Kidney (tissue), 14 donors: ENCODE data around the gene HPS1. TPM values are rescaled to one million over a fixed set of nuclear protein-coding genes. Genes with fewer than 3 reads are reported as not detected.

ENCODE experiments used
- DNase-seq, 5 donors: peaks; one replicate each; pipeline ENCODE4 v3.0.0-alpha.2; 2013 to 2020
- FAIRE-seq: peaks from 2 replicates; lab custom pipeline; 2012; peaks lifted over from hg19 to GRCh38; lab: Jason Lieb, UNC
- H3K27ac ChIP-seq, 2 donors: one replicate each; pipeline ENCODE4 v1.7.0; 2013; ENCODE audit warnings: low read depth in 2 of 2, low read length in 2 of 2, inconsistent platforms in 1 of 2
- H3K27me3 ChIP-seq: one replicate; pipeline ENCODE4 v1.7.1; 2013; ENCODE audit warnings: low read length, inconsistent platforms; ENCODE audit not compliant: control insufficient read depth, insufficient read depth
- H3K36me3 ChIP-seq, 3 donors: one replicate each; pipeline versions ENCODE4 v1.7.0 to v1.7.1; 2013; ENCODE audit warnings: low read length in 3 of 3, control low read depth in 1 of 3, inconsistent platforms in 1 of 3; ENCODE audit not compliant: insufficient read depth in 3 of 3, control insufficient read depth in 2 of 3
- H3K4me1 ChIP-seq, 3 donors: one replicate each; pipeline versions ENCODE4 v1.7.0 to v1.7.1; 2013; ENCODE audit warnings: low read length in 3 of 3, inconsistent platforms in 1 of 3, low read depth in 1 of 3; ENCODE audit not compliant: control insufficient read depth in 2 of 3, insufficient read depth in 2 of 3
- H3K4me3 ChIP-seq, 3 donors: one replicate each; pipeline versions ENCODE4 v1.7.0 to v1.8.1; 2013; ENCODE audit warnings: low read length in 3 of 3, control low read depth in 1 of 3, inconsistent platforms in 1 of 3
- H3K9ac ChIP-seq, 3 donors: one replicate each; pipeline versions ENCODE4 v1.7.0 to v1.7.1; 2013; ENCODE audit warnings: low read length in 3 of 3, control low read depth in 1 of 3, inconsistent platforms in 1 of 3
- H3K9me3 ChIP-seq, 3 donors: one replicate each; pipeline versions ENCODE4 v1.7.0 to v1.7.1; 2013; ENCODE audit warnings: low read length in 3 of 3, control low read depth in 1 of 3, inconsistent platforms in 1 of 3; ENCODE audit not compliant: control insufficient read depth in 2 of 3, insufficient read depth in 1 of 3
- CTCF ChIP-seq: IDR thresholded peaks from 3 replicates; pipeline ENCODE4 v1.5.1; 2012; ENCODE audit warnings: mild to moderate bottlenecking, moderate library complexity, borderline replicate concordance; ENCODE audit not compliant: insufficient read depth; ENCODE audit errors: extremely low read depth
- intact Hi-C: fragments of 100-400 bp; cut with DNase I; formaldehyde crosslinking; loops from one replicate; pipeline ENCODE4 v1.11.1; 2022
- polyA plus RNA-seq: library from polyadenylated mRNA; stranded (reverse); fragments of 350-450 nt; fragmentation: Illumina TruSeq; extraction: RNeasy Lipid Tissue Mini Kit (QIAGEN cat#74804); gene quantifications from one replicate; pipeline ENCODE4 v1.2.3, GENCODE V29; 2014; ENCODE audit warnings: low read depth, low replicate concordance; ENCODE audit not compliant: insufficient read depth
- total RNA-seq: library from RNA; stranded (reverse); fragmentation: NEBNext Ultra II Directional; extraction: Animal tissue kit (Norgen Biotek cat#: 25700); gene quantifications from one replicate; pipeline ENCODE4 v1.2.1, GENCODE V29; 2021
- donor health status: control.
- donor health status: control.
- donor health status: control.
- donor health status: control.
- donor health status: control.
- donor health status: DM: yes; HTN: yes; CAD: no.
- donor health status: Normal renal cell carcinoma (clear cell type).

HPS1 gene
- total and polyA plus RNA-seq, 2 donors from 2014 or later: 42.7 to 63.3 TPM

- intact Hi-C loops: no loop called here
- no peak overlapping the region for H3K9ac ChIP-seq
- no peak for DNase-seq
Observed at GRCh38 chr10:98433371-98433770, 13.4 kb downstream of the HPS1 start.

DNA sequence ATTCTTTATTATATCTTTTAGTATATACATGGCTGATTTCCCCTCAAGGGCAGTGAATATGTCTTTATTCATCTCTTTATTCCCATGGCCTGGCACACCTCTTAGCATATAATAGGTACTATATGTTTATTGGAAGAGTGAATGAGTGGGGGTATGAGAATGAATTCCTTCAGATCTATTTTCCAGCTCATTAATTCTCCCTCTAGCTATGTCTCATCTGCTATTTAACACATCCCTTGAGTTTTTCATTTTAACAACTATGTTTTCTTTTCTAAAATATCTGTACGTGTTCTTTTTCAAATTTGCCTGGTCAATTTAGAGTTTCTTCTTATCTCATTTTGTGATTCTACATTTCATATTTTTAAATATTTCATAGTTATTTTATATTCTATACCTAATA, 14.4 kb downstream of the HPS1 start:
- Histone ChIP-seq H3K9ac (no peak overlapping the region), H3K27ac (no peak overlapping the region), H3K4me3 (no peak overlapping the region), H3K9me3 (no peaks in the 10 kb centered on the region), H3K4me1 (no peaks in the 10 kb centered on the region), H3K27me3 (no peaks in the 10 kb centered on the region), H3K36me3 (peaks cover 0 to 45% (median 34%) of the 10 kb centered on the region in 3 donors)
- intact Hi-C loops: no loop called here
- TF ChIP-seq CTCF: no peak
- FAIRE-seq (no peak), DNase-seq (no peak)

More at GRCh38 chr10:98433371-98433770, 13.4 kb downstream of the HPS1 start:
- H3K27me3 ChIP-seq: no peaks in the 10 kb centered on the region
- H3K27ac ChIP-seq: no peak overlapping the region
- H3K4me1 ChIP-seq: no peaks in the 10 kb centered on the region
- no peaks in the 10 kb centered on the region for H3K9me3 ChIP-seq
- peaks cover 0 to 45% (median 34%) of the 10 kb centered on the region in 3 donors for H3K36me3 ChIP-seq
- TF ChIP-seq CTCF: no peak
- FAIRE-seq: no peak
- no peak overlapping the region for H3K4me3 ChIP-seq

GRCh38 chr10:98431016-98431415, 15.7 kb downstream of the HPS1 start:
- DNase-seq (no peak), FAIRE-seq (no peak)
- intact Hi-C loops: no loop called here
- no peaks in the 10 kb centered on the region for H3K27me3 ChIP-seq
- no peak overlapping the region for H3K4me3 ChIP-seq
- no peaks in the 10 kb centered on the region for H3K4me1 ChIP-seq
- H3K9me3 ChIP-seq: no peaks in the 10 kb centered on the region
- no peak overlapping the region for H3K27ac ChIP-seq
- peaks cover 0 to 45% (median 34%) of the 10 kb centered on the region in 3 donors for H3K36me3 ChIP-seq
- no peak overlapping the region for H3K9ac ChIP-seq
- TF ChIP-seq CTCF: no peak

- FAIRE-seq (no peak), DNase-seq (no peak)
- no peak for TF ChIP-seq CTCF
- Histone ChIP-seq H3K27me3 (no peaks in the 10 kb centered on the region), H3K4me3 (no peak overlapping the region), H3K9ac (no peak overlapping the region), H3K9me3 (no peaks in the 10 kb centered on the region), H3K27ac (no peak overlapping the region), H3K36me3 (peaks cover 0 to 39% (median 34%) of the 10 kb centered on the region in 3 donors), H3K4me1 (no peaks in the 10 kb centered on the region)
- intact Hi-C loops: no loop called here
Observed at GRCh38 chr10:98430427-98430826, 16.3 kb downstream of the HPS1 start.
